Measurements from ENCODE around the gene ING5. TPM values are rescaled to one million over a fixed set of nuclear protein-coding genes. Genes with fewer than 3 reads are reported as not detected.
A peak's percentile ranks its signal among the peaks of the same experiment; 100 is the strongest.

The ING5 gene
- total RNA-seq, 6 donors from 2014 or later, result 20.2 to 181 (median 41.5) TPM

DNA sequence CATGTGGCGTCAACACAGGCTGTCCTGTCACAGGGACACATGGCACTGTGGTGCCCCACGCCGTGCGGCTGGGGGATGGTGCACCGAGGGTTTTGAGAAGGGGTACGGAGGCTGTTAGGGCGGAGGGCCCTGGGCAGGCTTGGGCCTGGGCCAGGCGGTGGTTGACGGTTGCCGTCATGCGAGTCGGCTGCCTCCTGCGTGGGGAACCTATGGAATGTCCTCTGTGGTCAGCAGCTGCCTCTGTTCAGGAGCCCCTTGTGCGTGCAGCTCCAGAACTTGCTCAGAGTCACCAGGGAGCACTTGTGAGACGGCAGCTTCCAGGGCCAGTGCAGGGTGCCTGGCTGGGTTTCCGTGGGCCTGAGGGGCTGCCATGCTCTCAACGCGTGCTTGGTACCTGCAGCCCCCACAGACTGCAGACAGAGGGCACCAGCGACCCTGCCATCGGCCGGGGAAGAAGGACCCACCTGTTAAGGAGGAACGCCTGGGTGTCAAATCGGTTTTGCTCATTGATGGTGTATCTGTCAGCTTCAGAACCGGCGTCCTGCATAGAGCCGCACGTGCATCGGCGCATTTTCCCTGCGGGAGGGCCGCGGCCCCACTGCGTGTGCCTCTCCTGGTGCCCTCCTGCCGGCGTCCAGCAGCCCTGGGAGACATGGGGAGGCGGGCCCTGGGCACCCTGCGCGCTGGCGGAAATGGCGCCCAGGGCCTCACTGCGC lies 22.6 kb downstream of the ING5 start:
- ATAC-seq (ENCODE audit: low FRiP score in 2 of 2) (no peak), DNase-seq (no peak)
- no peaks in the 10 kb centered on the region for H3K4me1 ChIP-seq
- no peaks in the 10 kb centered on the region for H3K27me3 ChIP-seq
- no peak for TF ChIP-seq POLR2AphosphoS5 (IDR thresholded peaks at IDR 0.05)
- TF ChIP-seq, protein P1, sequence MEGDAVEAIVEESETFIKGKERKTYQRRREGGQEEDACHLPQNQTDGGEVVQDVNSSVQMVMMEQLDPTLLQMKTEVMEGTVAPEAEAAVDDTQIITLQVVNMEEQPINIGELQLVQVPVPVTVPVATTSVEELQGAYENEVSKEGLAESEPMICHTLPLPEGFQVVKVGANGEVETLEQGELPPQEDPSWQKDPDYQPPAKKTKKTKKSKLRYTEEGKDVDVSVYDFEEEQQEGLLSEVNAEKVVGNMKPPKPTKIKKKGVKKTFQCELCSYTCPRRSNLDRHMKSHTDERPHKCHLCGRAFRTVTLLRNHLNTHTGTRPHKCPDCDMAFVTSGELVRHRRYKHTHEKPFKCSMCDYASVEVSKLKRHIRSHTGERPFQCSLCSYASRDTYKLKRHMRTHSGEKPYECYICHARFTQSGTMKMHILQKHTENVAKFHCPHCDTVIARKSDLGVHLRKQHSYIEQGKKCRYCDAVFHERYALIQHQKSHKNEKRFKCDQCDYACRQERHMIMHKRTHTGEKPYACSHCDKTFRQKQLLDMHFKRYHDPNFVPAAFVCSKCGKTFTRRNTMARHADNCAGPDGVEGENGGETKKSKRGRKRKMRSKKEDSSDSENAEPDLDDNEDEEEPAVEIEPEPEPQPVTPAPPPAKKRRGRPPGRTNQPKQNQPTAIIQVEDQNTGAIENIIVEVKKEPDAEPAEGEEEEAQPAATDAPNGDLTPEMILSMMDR (IDR thresholded peaks at IDR 0.05), result peak in 2 of 6 experiments; percentile 9 to 15
- no peak overlapping the region for H3K4me3 ChIP-seq
- no peak overlapping the region for H3K27ac ChIP-seq
- peaks cover 9 to 57% (median 48%) of the 10 kb centered on the region in 4 donors for H3K36me3 ChIP-seq
- H3K9me3 ChIP-seq, result peaks cover 0 to 6% (median 2%) of the 10 kb centered on the region in 4 donors
- WGBS, 2 donors, result 95 to 97% methylated on average over 26 to 41 of the region's 41 CpGs

DNA sequence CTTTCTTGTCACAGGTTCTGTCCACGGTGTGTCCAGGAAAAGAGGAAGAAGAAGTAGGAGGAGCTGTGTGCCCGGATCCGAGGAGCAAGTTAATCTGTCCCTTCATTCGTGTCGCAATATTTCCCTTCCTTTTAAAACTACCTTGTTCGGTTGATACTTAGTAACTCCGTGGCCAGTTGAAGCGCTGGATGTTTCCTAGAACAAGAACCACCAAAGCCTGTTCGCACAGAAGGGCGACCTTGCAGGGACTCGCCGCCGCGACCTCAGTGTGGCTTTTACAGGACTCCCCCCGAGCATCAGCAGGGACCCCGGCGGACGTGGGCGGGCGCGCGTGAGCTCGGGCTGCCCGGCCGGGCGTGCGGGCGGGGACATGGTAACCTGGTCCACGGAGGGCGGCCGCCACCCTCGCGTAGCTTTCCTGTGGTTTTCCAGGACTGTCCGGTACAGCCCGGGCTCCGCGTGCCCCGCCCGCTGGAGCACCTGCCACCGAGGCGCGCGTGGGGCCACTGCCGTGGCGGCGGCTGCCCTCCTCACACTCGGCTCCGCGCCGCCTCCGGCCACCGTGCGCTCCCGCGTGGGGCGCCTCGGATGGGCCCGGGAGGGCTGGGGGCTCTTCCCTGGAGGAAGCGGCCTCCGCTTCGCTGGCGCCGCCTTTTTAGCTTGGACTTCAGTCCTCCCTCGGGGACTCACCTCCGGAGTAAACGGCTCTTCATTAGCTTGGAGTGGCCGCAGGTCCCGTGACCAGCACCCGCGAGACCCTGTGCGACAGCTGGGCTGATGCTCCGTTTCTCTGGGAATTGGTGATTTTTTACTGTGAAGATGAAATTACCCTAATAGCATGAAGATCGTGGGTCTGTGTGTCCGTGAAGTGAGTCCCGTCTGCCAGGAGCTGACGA lies 23.4 kb downstream of the ING5 start:
- DNase-seq (no peak), ATAC-seq (ENCODE audit: low FRiP score in 2 of 2) (no peak)
- WGBS, 2 donors, result 94 to 95% methylated on average over 50 to 67 of the region's 76 CpGs
- no peak overlapping the region for H3K4me3 ChIP-seq
- H3K36me3 ChIP-seq, result peaks cover 4 to 49% (median 40%) of the 10 kb centered on the region in 4 donors
- peaks cover 0 to 6% (median 2%) of the 10 kb centered on the region in 4 donors for H3K9me3 ChIP-seq
- no peaks in the 10 kb centered on the region for H3K4me1 ChIP-seq
- no peak overlapping the region for H3K27ac ChIP-seq
- TF ChIP-seq, protein P1 (IDR thresholded peaks at IDR 0.05), result no peak
- TF ChIP-seq POLR2A (IDR thresholded peaks at IDR 0.05), result no peak
- no peak for TF ChIP-seq EP300 (IDR thresholded peaks at IDR 0.05)
- TF ChIP-seq POLR2AphosphoS5 (IDR thresholded peaks at IDR 0.05), result no peak
- no peaks in the 10 kb centered on the region for H3K27me3 ChIP-seq

DNA sequence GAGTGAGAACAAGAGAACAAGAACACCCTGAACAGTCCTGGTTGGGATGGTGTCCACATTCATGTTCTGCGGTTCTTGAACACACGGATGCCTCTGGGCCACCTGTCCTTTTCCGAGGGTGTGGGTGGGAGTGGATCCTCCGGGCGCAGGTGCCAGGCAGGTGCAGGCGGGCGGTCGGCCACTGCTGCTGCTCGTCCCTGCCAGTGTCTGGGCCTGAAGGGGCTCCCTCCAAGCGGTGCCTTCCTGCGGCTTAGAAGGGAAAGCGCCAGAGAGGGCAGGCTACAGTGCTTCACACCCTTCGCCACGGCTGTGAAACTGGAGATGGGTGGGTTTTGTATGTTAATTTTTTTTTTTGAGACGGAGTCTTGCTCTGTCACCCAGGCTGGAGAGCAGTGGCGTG lies 24.6 kb downstream of the ING5 start:
- DNase-seq (no peak), ATAC-seq (ENCODE audit: low FRiP score in 2 of 2) (no peak)
- Histone ChIP-seq H3K27ac (no peak overlapping the region), H3K4me3 (no peak overlapping the region), H3K4me1 (no peaks in the 10 kb centered on the region), H3K27me3 (no peaks in the 10 kb centered on the region), H3K36me3 (peaks cover 4 to 37% (median 28%) of the 10 kb centered on the region in 4 donors), H3K9me3 (peaks cover 0 to 6% (median 2%) of the 10 kb centered on the region in 4 donors)
- 92 to 93% methylated on average over 16 of the region's 16 CpGs for WGBS, 2 donors
- TF ChIP-seq EP300 (IDR thresholded peaks at IDR 0.05), result no peak
- no peak for TF ChIP-seq POLR2A (IDR thresholded peaks at IDR 0.05)
- no peak for TF ChIP-seq POLR2AphosphoS5 (IDR thresholded peaks at IDR 0.05)
- TF ChIP-seq, protein P1 (IDR thresholded peaks at IDR 0.05), result no peak

DNA sequence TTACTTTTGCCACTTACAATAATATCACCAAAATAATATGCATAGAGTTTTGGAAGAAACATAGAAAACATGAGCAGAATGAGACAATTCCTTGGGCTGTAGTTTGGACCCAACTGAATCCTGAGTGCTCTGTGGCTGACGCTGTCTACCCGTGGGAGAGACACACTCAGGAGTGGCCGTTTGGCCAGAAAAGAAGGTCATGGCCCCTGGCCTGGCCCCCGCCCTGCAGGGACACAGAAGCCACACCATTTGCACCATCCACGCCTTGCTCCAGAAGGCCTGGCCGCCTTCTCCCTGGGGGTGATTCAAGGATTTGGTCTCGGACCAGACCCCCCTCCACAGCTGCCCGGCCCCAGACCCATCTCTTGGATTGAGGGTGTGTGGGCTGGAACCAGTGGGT lies 26.2 kb downstream of the ING5 start:
- WGBS, 2 donors, result 85 to 86% methylated on average over 5 to 6 of the region's 8 CpGs
- TF ChIP-seq POLR2AphosphoS5 (IDR thresholded peaks at IDR 0.05) (no peak), POLR2A (IDR thresholded peaks at IDR 0.05) (no peak), EP300 (IDR thresholded peaks at IDR 0.05) (no peak)
- TF ChIP-seq, protein P1 (IDR thresholded peaks at IDR 0.05), result no peak
- no peaks in the 10 kb centered on the region for H3K27me3 ChIP-seq
- ATAC-seq (ENCODE audit: low FRiP score in 2 of 2) (peak in 1 of 2 donors; percentile 18), DNase-seq (no peak)
- peak overlapping the region in 1 of 4 donors; percentile 11 for H3K27ac ChIP-seq
- H3K4me3 ChIP-seq, result no peak overlapping the region
- peaks cover 0 to 5% (median 2%) of the 10 kb centered on the region in 4 donors for H3K9me3 ChIP-seq
- H3K36me3 ChIP-seq, result peaks cover 4 to 25% (median 13%) of the 10 kb centered on the region in 4 donors
- H3K4me1 ChIP-seq, result peaks cover 0 to 3% (median under 1%) of the 10 kb centered on the region in 4 donors
